GF-D8 (cell line): ENCODE measurements around the gene IL7R.

Experiments
- DNase-seq: peaks from one replicate; lab custom pipeline; 2025; lab: John Stamatoyannopoulos, UW

Gene IL7R

DNA sequence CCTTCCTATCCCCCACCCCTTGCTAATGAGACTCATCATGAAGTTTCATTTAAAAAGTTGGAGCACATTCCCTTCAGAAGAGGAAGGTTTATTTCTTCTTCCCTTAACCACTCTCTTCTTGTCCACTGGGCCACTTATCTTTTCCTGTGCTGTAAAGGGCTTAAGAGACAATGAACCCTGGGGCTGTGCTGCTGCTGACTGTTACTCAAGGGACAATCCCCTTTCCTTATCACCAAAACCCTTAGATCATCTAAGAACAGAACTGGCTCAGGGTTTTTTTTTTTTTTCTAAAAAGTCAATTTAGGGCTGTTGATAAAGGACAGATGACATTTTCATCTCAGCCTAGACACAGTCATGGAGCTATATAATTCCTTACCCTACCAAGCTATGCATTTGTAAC, 52.1 kb downstream of the IL7R start:
- no peak for DNase-seq

DNA sequence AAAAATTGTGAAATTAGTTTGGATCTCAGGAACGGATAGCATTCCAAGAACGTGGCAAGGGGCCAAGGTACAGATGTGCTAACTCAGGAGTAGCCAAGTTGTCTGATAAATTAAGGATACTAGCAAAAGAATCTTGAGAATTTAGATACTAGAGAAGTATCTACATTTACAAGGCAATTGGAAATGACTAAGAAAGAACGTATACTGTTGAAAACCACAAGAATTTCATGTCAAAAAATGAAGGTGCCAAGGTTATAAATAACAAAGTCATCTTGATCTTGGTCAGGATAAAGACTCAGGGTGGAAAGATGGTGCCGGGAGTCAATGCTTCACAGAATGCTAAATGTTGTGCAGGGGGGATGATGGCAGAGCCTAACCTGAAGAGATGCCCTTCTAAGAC, 62.5 kb downstream of the IL7R start:
- no peak for DNase-seq

DNA sequence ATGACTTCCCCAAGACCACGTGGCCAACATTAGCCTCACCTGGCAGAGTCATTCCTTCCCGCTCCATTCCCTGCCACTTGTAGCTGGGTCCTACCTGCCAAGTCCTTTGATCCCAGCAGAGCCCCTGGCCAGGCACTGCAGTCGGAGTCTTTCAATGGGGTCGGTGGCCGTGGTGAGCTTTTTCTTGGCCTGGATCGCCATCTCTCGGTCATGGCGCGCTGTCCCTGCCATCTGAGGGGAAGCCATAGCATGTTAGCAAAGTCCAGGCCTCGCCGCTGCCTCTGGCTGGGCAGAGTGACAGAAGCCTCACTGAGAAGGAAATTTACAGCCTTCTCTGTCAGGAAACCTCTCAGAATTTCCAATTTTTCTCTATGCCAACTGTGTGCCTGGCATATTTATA, 64.2 kb downstream of the IL7R start:
- no peak for DNase-seq

DNA sequence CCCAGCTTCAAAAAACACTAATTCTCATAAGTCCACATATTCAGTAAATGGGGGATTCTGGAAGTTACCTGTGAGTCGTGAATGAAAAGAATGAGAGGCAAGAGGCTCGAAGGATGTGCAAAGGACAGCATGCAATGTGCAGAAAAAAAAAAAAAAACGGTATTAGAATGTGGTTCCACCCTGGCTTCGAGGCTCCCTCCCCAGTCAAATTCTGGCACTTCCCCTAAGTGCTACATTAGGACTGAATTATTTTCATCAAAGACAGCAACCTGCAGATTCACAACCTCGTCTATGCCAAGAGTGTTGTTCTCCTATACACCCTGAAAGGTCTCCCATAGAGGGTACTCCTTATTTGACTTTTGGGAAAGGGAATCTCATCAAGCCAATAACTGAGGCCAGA, 65.2 kb downstream of the IL7R start:
- no peak for DNase-seq

DNA sequence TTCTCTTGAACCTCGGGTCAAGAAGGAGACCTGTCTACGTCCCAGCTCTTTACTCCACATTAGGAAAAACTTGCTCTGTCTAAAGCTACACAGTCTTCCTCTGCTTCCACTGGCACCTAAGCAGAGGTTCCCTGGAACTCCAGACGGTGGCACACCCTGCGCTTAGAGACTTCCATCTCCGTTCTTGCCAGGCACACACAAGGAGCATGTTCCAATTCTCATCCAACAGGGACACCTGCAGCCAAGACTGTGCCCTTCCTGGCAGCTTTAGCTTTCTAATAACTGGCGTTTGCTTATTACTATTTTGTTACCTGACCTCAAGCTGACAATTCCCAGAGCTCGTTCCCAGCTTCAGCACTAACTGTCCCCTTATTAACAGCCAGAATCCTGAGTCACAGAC, 65.8 kb downstream of the IL7R start:
- no peak for DNase-seq

DNA sequence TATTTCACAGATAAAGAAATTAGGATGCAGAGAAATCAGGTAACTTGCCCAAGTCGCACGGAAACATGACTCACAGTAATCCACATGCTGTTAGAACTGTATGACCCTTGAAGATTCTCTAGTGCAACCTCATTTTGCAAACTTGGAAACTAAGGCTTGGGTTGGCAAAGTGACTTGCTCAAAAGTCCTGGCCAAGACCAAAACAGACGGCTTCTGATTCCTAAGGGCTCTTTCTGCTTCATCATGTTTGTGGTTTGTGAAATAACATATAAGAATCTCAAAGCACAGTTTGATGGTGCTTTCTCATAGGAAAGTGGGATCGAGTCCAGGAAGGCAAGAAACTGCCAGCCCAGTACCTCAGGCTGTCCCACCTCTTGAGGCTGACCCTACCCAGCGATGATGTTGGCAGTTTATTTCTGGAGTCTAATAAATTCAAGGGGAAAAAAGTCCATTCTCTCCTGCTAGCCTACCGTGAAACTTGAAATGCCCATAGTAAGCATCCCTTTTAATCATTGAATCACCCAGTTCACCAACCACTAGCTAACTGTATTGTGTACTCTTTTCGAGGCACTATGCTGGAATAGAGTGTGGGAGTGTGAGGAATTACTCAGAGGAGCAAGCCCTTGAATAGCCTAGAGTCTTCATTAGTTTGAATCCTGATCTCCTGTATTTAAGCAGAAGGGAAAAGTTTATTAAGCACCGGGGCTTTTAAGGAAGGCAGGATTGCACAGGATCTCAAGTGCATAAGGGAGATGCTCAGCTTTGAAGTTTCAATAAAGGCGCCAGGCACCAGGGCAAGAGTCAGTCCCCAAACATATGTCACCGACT, 67.6 kb downstream of the IL7R start:
- DNase-seq = no peak

DNA sequence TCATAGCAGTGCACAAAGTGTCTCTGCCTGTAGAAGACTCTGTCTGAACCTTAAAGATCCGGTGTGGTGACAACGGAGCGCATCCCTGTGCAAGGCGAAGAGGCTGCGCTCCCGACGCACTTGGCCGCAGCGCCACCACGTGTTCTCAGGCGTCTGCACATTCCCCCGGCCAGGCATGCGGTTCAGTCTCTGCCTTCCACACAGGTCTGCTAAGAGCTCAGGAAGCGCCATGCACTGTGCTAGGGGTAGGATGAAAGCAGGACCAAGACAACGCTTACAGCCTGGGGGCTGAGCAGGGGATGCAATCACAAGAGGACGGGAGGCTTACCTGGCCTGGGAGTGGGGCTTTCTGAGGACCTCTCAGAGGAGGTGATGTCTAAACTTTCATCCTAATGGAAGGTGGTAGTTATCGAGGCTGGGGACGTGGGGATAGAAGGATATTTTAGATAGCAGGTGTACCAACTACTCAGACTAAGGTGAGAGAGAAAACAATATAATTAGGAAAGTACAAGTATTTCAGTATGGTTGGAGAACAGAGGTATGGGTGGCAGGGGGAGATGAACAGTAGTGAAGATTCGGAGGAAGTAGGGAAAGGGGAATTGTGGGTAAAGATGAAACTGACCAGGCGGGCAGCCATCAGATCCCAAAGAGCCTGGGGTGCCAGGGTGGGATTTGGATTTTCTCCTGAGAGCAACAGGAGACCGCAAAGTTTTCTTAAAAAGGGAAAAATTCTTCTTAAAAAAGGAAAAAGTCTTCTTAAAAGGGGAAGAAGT, 68.4 kb downstream of the IL7R start:
- no peak for DNase-seq

DNA sequence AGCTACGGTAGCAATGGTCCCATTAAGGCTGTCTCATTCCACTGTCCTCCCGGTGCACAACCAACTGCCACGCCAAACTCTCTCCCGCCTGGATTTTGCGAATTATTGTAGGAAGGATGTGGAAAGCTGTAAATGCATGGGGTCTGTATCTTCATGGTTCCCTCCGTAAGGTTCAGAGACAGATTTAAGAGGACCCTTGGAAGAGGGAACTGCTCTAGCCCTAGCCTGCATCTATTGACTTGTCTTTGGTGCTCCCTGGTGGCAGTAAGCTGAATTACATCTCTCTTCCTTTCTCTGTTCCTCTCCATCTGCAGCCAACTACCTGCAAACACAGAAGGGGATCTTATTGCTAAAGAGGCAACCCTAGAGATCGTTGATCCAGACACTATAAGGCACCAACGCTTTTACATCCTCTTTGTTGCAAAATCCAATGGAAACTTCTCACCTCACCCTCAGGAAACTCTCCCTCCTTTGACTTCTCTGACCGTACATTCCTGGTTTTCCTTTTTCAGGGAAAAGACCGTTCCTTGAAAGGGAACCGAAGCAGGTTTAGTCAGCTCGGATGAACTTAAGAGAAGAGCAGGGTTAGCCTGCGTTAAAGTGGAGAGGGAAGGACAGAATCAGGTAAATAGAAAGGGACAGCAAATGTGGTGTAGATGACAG, 69.8 kb downstream of the IL7R start:
- no peak for DNase-seq
